Vagina (tissue), 2 donors: ENCODE results near the gene THYN1. TPM values are rescaled to one million over a fixed set of nuclear protein-coding genes. Genes with fewer than 3 reads are reported as not detected.

Experiments
- DNase-seq, 2 donors: peaks; one replicate each; pipeline ENCODE4 v3.0.0-alpha.2; 2017; ENCODE audit errors: extremely low spot score in 2 of 2
- H3K27ac ChIP-seq: fragments of 200-600 bp; sonication (generic); one replicate; pipeline ENCODE4 v1.5.1; 2019
- H3K27me3 ChIP-seq: fragments of 200-600 bp; sonication (generic); one replicate; pipeline ENCODE4 v1.5.1; 2019
- H3K36me3 ChIP-seq, 2 donors: fragments of 200-600 bp; sonication (generic); one replicate each; pipeline ENCODE4 v1.5.1; 2017 to 2019
- H3K4me1 ChIP-seq: fragments of 200-600 bp; sonication (generic); one replicate; pipeline ENCODE4 v1.5.1; 2019
- H3K4me3 ChIP-seq, 2 donors: fragments of 200-600 bp; sonication (generic); 1 replicate in 1 of 2; 2 replicates in 1 of 2; pipeline ENCODE4 v1.5.1; 2016 to 2019
- H3K9me3 ChIP-seq: fragments of 200-600 bp; sonication (generic); one replicate; pipeline ENCODE4 v1.5.1; 2019
- POLR2A ChIP-seq, 2 donors: fragments of 450-650 bp; IDR thresholded peaks; one replicate each; pipeline ENCODE4 v1.6.1; 2017; ENCODE audit warnings: antibody characterized with exemption in 2 of 2, mild to moderate bottlenecking in 2 of 2, moderate library complexity in 2 of 2
- POLR2AphosphoS5 ChIP-seq, 2 donors: sonication (generic); formaldehyde crosslinking; IDR thresholded peaks; one replicate each; pipeline ENCODE4 v1.9.0; 2017; ENCODE audit warnings: antibody characterized with exemption in 2 of 2, mild to moderate bottlenecking in 2 of 2, low read depth in 1 of 2; ENCODE audit not compliant: insufficient read depth in 1 of 2
- intact Hi-C: fragments of 100-400 bp; cut with DNase I; formaldehyde crosslinking; loops from one replicate; pipeline ENCODE4 v1.15.1; 2023
- total RNA-seq: library from RNA; depleted of rRNA; stranded (reverse); fragments of >200 nt; gene quantifications from one replicate; pipeline ENCODE4 v1.2.3, GENCODE V29; 2016
- TF ChIP-seq, protein P1 (sequence below), 3 experiments: fragments of 450-650 bp in 2 of 3; fragments of 200-600 bp in 1 of 3; sonication (generic) in 1 of 3; IDR thresholded peaks; one replicate each; pipeline ENCODE4 v1.5.1; 2017 to 2019; ENCODE audit warnings: antibody characterized with exemption in 3 of 3, mild to moderate bottlenecking in 2 of 3, moderate library complexity in 2 of 3

The THYN1 gene
- total RNA-seq, 1 donor from 2014 or later: 39.8 TPM

DNA sequence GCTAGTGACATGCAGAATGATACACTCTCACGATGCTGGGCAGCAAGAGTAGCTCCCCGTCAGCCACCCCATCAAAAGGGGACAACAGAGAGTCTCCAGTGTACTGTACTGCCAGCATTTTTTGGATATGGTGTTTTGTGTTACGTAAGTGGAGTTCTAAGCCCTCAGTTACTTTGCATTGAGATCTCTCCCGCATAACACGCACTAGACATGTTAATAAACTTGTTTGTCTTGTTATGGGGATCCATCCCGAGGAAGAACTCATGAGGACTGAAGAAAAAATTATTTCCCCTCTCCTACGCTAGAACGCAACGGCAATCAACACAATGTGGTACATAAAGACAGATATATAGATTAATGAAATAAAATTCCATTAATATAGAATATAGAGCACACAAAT, 53.6 kb downstream of the THYN1 start:
- Histone ChIP-seq H3K27me3 (no peaks in the 10 kb centered on the region), H3K27ac (no peak overlapping the region), H3K4me3 (no peak overlapping the region), H3K9me3 (no peaks in the 10 kb centered on the region), H3K4me1 (no peaks in the 10 kb centered on the region), H3K36me3 (peaks cover 0 to 30% of the 10 kb centered on the region in 2 donors)
- TF ChIP-seq POLR2AphosphoS5 (IDR thresholded peaks at IDR 0.05; ENCODE audit: insufficient read depth in 1 of 2, low read depth in 1 of 2) (no peak), POLR2A (IDR thresholded peaks at IDR 0.05) (no peak)
- TF ChIP-seq, protein P1, sequence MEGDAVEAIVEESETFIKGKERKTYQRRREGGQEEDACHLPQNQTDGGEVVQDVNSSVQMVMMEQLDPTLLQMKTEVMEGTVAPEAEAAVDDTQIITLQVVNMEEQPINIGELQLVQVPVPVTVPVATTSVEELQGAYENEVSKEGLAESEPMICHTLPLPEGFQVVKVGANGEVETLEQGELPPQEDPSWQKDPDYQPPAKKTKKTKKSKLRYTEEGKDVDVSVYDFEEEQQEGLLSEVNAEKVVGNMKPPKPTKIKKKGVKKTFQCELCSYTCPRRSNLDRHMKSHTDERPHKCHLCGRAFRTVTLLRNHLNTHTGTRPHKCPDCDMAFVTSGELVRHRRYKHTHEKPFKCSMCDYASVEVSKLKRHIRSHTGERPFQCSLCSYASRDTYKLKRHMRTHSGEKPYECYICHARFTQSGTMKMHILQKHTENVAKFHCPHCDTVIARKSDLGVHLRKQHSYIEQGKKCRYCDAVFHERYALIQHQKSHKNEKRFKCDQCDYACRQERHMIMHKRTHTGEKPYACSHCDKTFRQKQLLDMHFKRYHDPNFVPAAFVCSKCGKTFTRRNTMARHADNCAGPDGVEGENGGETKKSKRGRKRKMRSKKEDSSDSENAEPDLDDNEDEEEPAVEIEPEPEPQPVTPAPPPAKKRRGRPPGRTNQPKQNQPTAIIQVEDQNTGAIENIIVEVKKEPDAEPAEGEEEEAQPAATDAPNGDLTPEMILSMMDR (IDR thresholded peaks at IDR 0.05): no peak
- DNase-seq: no peak
- intact Hi-C loops: no loop called here

Other genes with a start within 250 kb of the THYN1 start
- gene JAM3, start 184.3 kb downstream of the THYN1 start, total RNA-seq: 31.7 TPM
- gene NCAPD3, start 29.4 kb downstream of the THYN1 start, total RNA-seq: 18.4 TPM
- gene VPS26B, start 28.7 kb downstream of the THYN1 start, total RNA-seq: 36.1 TPM
- 31.9 TPM for gene ACAD8, start 216 bp upstream of the THYN1 start, total RNA-seq
- gene GLB1L3, start 23.0 kb upstream of the THYN1 start, total RNA-seq: 2.2 TPM
- gene GLB1L2, start 78.6 kb upstream of the THYN1 start, total RNA-seq: 2.0 TPM
- 0.74 TPM for gene B3GAT1, start 158.9 kb upstream of the THYN1 start, total RNA-seq